Muscle of arm (tissue), 12 donors: ENCODE results near the gene TRIM50. TPM values are rescaled to one million over a fixed set of nuclear protein-coding genes. Genes with fewer than 3 reads are reported as not detected.

ENCODE experiments used
- polyA plus RNA-seq, 12 donors: library from polyadenylated mRNA; unstranded; fragments of 120-200 nt; gene quantifications; one replicate each; pipeline ENCODE4 v1.2.1, GENCODE V29; 2013; ENCODE audit not compliant: insufficient read length in 12 of 12

Gene TRIM50
- polyA plus RNA-seq, 12 donors, result 0.11 to 0.80 (median 0.35) TPM; not detected in 3

Other genes starting within 250 kb of the TRIM50 start
- gene SPDYE9, start 242.0 kb downstream of the TRIM50 start, polyA plus RNA-seq, result 1 to 10 TPM in 1 of 12 donors, under 1 TPM in 9, not detected in 2; 0.14 to 1.2 (median 0.32) TPM
- 10 to 100 TPM in 11 of 12 donors, not detected in 1; 13.7 to 20.6 (median 14.5) TPM for gene NSUN5, start 19.3 kb downstream of the TRIM50 start, polyA plus RNA-seq
- under 1 TPM in 7 of 12 donors, not detected in 5; 0.11 to 0.32 (median 0.24) TPM for gene FKBP6, start 79 bp upstream of the TRIM50 start, polyA plus RNA-seq
- 10 to 100 TPM in 8 of 12 donors, 1 to 10 TPM in 3, not detected in 1; 3.5 to 22.7 (median 11.4) TPM for gene FZD9, start 105.7 kb upstream of the TRIM50 start, polyA plus RNA-seq
- gene BAZ1B, start 194.2 kb upstream of the TRIM50 start, polyA plus RNA-seq, result 10 to 100 TPM in 11 of 12 donors, not detected in 1; 48.5 to 62.8 (median 55.3) TPM
- 10 to 100 TPM in 11 of 12 donors, not detected in 1; 26.7 to 61.0 (median 32.3) TPM for gene BCL7B, start 229.6 kb upstream of the TRIM50 start, polyA plus RNA-seq